ENCODE results near the gene CFAP46.
"Not testable (repeated sequence)": the region's sequence is repeated elsewhere in the genome, so short reads cannot be mapped to it uniquely, and the experiment has no call there.

The CFAP46 gene

GRCh38 chr10:132979491-132980425 is 37.4 kb upstream of the CFAP46 start:
- no peak for DNase-seq (ENCODE audit: low read depth, low spot score)

GRCh38 chr10:132978542-132978941 is 36.2 kb upstream of the CFAP46 start:
- no peak for DNase-seq (ENCODE audit: low read depth, low spot score)

DNA sequence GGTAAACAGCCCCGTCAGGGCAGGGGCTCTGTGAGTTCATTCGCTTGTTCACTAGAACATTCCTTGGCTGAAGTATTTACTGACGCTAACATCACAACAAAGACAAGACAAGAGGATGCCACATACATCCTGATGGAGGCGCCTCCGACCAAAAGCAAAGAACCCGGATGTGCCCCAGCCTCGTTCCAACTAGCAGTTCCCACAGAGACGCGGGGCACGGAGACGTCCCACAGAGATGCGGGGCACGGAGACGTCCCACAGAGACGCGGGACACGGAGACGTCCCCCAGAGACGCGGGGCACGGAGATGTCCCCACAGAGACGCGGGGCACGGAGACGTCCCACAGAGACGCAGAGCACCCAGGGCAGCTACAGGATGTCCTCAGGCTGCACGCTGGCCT is 35.4 kb upstream of the CFAP46 start:
- no peak for DNase-seq (ENCODE audit: low read depth, low spot score)

DNA sequence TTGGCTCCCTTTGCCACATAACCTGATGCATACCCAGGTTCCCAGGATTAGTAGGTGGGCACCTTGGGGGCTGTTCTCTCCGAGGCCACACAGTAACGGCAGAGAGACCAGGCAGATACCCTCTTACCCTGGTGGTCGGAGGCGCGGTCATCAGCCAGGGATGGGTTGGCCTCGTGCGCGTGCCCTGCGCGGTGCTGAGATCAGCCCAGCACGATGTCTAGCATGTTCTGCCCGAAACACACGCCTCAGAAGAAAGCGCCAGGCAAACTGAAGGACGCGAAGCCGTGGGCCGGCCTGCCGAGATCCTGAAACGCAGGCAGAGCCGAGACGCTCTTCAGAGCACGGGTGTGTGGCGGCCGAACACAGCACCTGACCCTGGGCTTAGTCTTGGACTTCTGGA is 34.7 kb upstream of the CFAP46 start:
- DNase-seq (ENCODE audit: low read depth, low spot score): no peak

- DNase-seq (ENCODE audit: low read depth, low spot score): no peak
Observed at GRCh38 chr10:132975831-132976682, 33.7 kb upstream of the CFAP46 start.

DNA sequence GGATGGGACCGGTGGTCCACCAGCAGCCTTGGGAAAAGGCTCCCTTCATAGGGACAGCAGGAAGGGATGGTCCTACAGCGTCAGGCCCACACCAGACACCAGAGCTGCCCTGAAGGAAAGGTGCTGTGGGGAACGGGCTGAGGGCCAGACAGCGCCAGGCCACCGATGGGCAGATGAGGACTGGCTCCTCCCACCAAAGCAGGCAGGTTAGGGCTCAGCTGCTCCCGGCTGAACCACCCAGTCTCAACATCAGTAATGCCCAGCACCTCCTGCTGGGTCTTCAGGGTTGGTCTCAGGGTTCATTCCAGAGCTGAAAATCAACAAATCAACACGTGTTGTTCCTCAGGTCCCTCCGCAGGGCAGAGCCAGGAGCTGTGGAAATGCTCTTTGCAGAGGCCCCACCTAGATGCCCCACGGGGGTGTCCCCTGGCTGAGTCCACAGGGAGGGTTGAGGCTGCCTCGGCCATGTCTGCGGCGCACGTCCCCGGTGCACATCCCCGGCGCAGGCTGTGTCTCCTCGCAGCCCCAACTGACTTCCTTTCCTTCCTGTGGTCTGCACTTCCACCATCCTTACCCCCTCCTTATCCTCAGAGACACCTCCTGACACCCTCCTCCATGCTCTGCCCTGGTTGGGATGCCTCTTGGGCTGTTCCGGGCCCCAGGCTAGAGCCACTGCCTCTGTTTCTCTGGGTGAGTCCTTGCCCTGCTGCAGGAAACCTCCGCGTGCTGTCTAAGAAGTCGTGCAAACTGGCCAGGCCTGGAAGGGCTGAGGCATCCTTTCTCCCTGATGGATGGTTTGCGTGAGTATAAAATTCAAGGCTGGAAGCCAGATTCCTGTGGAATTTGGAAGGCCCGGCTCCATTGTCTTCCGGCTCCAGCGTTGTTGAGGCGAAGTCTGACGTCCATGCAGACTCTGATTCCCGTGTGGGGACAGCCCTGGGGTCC is 32.8 kb upstream of the CFAP46 start:
- DNase-seq (ENCODE audit: low read depth, low spot score): no peak

DNA sequence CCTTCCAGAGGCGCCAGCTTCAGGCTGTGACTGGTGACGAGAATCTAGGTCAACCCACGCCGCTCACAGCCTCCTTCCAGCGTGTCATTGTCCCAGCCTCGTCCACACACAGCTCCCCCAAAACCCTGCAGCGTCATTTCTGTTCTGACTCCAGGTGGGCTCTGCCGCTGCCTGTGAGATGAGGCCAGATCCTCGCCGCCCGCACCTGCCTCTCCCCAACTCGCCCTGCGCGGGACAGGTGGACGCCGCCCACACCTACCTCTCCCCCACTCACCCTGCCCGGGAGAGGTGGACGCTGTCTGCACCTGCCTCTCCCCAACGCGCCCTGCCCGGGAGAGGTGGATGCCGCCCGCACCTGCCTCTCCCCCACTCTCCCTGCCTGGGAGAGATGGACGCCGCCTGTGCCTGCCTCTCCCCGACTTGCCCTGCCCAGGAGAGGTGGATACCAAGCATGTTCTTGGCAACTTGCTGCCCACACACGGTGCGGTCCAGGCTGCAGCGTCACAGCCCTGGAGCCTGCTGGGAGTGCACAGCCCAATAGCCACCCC is 32.0 kb upstream of the CFAP46 start:
- no peak for DNase-seq (ENCODE audit: low read depth, low spot score)

DNA sequence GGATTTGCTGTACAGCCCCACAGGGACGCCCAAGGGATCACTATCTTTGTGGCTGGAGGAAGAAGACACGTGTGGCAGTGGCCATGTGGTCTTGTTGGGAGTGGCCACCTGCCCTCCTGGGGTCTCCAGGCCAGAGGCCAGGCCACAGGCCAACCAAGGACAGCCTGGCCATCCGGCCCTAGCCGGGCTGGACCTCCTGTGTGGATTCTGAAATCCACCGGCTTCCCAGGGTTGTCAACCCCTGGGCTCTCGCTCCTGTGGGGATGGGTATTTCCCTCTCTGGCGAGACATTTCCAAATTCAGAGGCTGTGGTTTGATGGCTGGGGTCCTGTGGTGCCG is 31.5 kb upstream of the CFAP46 start:
- DNase-seq (ENCODE audit: low read depth, low spot score): no peak

DNA sequence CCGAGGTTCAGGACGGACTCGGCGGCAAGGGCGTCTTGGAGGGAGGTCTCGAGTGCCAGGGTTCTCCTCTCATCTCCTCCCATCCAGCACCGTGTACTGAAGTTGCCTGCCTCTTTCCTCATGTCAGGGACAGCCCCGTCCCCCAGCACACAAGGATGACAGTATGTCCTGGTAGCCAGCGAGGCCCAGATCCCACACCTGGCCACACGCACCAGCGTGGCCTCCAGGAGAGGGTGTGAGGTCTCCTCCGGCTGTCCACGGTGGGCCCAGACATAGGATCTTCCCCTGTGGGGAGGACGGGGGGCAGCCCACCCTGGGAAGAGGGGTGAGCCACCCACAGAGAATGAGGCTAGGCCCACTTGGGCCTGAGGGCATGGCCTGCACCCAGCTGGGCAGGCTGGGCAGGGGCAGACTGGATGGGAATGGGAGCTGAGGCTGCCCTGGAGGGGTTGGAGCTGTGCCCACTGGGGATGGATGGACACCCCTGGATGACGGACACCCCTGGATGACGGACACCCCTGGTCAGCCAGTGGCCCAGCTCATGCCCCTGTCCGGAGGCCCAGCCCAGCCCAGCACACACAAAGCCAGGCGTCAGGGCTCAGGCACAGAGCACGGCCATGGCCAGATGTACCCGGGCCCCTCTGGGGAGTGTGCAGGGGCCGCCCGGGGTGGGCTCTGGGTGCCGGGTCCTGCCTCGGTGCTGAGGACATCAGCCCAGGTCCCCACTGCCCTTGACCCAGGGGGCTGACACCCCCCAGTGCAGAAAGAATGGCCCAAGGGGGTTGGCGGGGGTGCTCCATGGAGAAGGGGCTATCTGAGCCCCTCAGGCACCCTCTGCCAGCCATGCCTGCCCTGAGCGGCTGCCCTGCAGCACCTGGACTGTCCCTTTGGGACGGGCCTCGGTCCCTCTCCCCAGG is 30.9 kb upstream of the CFAP46 start:
- no peak for DNase-seq (ENCODE audit: low read depth, low spot score)

DNA sequence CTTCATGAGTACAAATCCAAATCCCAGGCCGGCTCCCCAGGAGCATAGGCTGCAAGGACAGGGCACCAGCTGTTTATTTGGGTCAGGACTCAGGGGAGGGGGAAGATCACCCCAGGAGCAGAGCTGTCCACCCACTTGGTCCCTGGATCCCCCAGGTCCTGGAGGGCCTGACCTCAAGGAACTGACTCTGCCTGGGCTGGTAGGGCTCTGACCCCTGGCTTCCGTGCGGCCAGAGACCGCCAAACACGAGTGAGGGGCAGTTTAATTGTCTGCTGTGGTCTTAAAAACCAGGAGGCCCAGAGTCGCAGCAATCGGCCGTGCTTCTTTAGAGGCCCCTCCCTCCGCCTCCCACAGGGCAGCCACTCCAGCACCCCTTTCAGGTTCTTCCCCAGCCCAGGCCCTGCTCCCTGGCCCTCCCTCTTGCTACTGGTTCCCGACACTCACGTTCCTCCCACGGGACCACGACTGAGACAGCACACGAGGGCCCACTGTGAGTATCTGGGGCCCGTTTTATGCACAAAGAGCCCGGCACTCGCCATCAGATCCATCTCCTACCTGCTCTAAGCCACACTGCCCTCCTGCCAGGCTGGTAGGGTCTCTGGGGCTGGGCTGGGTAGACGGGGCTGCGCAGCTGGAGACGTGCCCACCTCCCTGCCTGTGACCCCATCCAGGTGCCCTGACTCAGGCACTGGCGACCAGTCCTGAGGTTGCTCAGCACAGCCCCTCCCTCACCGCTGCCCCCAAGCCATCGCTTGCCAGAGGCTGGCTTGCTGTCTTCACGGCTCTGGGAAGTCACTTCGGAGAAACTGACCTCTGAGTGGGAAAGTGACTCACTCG is 30.0 kb upstream of the CFAP46 start:
- no peak for DNase-seq (ENCODE audit: low read depth, low spot score)

- no peak for DNase-seq (ENCODE audit: low read depth, low spot score)
Observed at GRCh38 chr10:132971448-132972148, 29.2 kb upstream of the CFAP46 start.

- DNase-seq (ENCODE audit: low read depth, low spot score): no peak
Observed at GRCh38 chr10:132970641-132971438, 28.5 kb upstream of the CFAP46 start.

GRCh38 chr10:132967540-132967939 is 25.2 kb upstream of the CFAP46 start:
- DNase-seq (ENCODE audit: low read depth, low spot score): no peak

- no peak for DNase-seq (ENCODE audit: low read depth, low spot score)
Observed at GRCh38 chr10:132965411-132966057, 23.2 kb upstream of the CFAP46 start.

- not testable (repeated sequence) for DNase-seq (ENCODE audit: low read depth, low spot score)
Observed at GRCh38 chr10:132964707-132965410, 22.5 kb upstream of the CFAP46 start.

GRCh38 chr10:132964231-132964630 is 21.9 kb upstream of the CFAP46 start:
- DNase-seq (ENCODE audit: low read depth, low spot score): no peak

All from iPS DF 19.7 (cell line).